Fibroblast of lung (primary cell): ENCODE results near the gene MARCHF6. TPM values are rescaled to one million over a fixed set of nuclear protein-coding genes. Genes with fewer than 3 reads are reported as not detected.
"Not testable (repeated sequence)": the region's sequence is repeated elsewhere in the genome, so short reads cannot be mapped to it uniquely, and the experiment has no call there.

Experiments used
- DNase-seq, 2 donors: peaks; one replicate each; pipeline versions ENCODE4 v3.0.0 to v3.0.0-alpha.2; 2010; ENCODE audit warnings: low read depth in 2 of 2
- H2AFZ ChIP-seq: 2 replicates; pipeline ENCODE4 v1.5.1; 2012; ENCODE audit warnings: low read length, control low read depth, inconsistent platforms
- H3K27ac ChIP-seq: 2 replicates; pipeline ENCODE4 v1.5.1; 2011; ENCODE audit warnings: low read length, control low read depth; ENCODE audit not compliant: insufficient read depth
- H3K27me3 ChIP-seq: 2 replicates; pipeline ENCODE4 v1.5.1; 2011; ENCODE audit warnings: mild to moderate bottlenecking, low read length; ENCODE audit not compliant: control insufficient read depth, insufficient read depth
- H3K36me3 ChIP-seq: 2 replicates; pipeline ENCODE4 v1.5.1; 2011; ENCODE audit warnings: low read length; ENCODE audit not compliant: control insufficient read depth, insufficient read depth
- H3K4me1 ChIP-seq: 2 replicates; pipeline ENCODE4 v1.5.1; 2011; ENCODE audit warnings: low read length; ENCODE audit not compliant: control insufficient read depth, insufficient read depth; ENCODE audit errors: extremely low read depth
- H3K4me2 ChIP-seq: 2 replicates; pipeline ENCODE4 v1.5.1; 2011; ENCODE audit warnings: low read length, control low read depth; ENCODE audit not compliant: insufficient read depth; ENCODE audit errors: extremely low read depth
- H3K4me3 ChIP-seq, 4 experiments: fragments of 200-600 bp in 1 of 4; sonication (generic) in 1 of 4; replicated peaks in 1 of 4; 2 replicates each; pipeline ENCODE4 v1.5.1; 2011 to 2016; ENCODE audit warnings: low read length in 4 of 4, low read depth in 3 of 4, mild to moderate bottlenecking in 3 of 4, control low read depth in 2 of 4, inconsistent platforms in 1 of 4, mixed read lengths in 1 of 4; ENCODE audit not compliant: insufficient read depth in 1 of 4; ENCODE audit errors: control extremely low read depth in 1 of 4
- H3K79me2 ChIP-seq: 2 replicates; pipeline ENCODE4 v1.5.1; 2012; ENCODE audit warnings: mild to moderate bottlenecking, low read length, inconsistent platforms; ENCODE audit not compliant: control insufficient read depth, insufficient read depth
- H3K9ac ChIP-seq: 2 replicates; pipeline ENCODE4 v1.5.1; 2011; ENCODE audit warnings: mild to moderate bottlenecking, low read length, control low read depth; ENCODE audit not compliant: insufficient read depth
- H3K9me3 ChIP-seq: 2 replicates; pipeline ENCODE4 v1.5.1; 2012; ENCODE audit warnings: low read depth, low read length; ENCODE audit not compliant: control insufficient read depth, insufficient read depth
- H4K20me1 ChIP-seq: 2 replicates; pipeline ENCODE4 v1.5.1; 2011; ENCODE audit warnings: low read length; ENCODE audit not compliant: control insufficient read depth, insufficient read depth; ENCODE audit errors: extremely low read depth
- CTCF ChIP-seq, 2 donors: IDR thresholded peaks in 1 of 2; conservative IDR thresholded peaks in 1 of 2; 1 replicate in 1 of 2; 2 replicates in 1 of 2; pipeline ENCODE4 v1.5.1; 2011 to 2012; ENCODE audit warnings: low read length in 2 of 2, control low read depth in 1 of 2, inconsistent platforms in 1 of 2, low read depth in 1 of 2, mild to moderate bottlenecking in 1 of 2
- EZH2 ChIP-seq: IDR thresholded peaks from 2 replicates; pipeline ENCODE4 v1.5.1; 2012; ENCODE audit warnings: low read length, control low read depth, mild to moderate bottlenecking; ENCODE audit errors: missing control alignments
- polyA plus RNA-seq, 2 donors: library from polyadenylated mRNA; depleted of rRNA in 1 of 2; stranded (reverse) in 1 of 2; unstranded in 1 of 2; fragments of >200 nt; gene quantifications; 2 replicates each; pipeline ENCODE4 v1.2.1, GENCODE V29; 2011 to 2012; ENCODE audit warnings: missing spikeins in 1 of 2
- total RNA-seq: library from RNA; depleted of rRNA; stranded (reverse); fragments of >200 nt; gene quantifications from 2 replicates; pipeline ENCODE4 v1.2.1, GENCODE V29; 2014

MARCHF6 gene
- total and polyA plus RNA-seq, 2 donors (not counting 1 experiment from before 2014, with no cell fraction given): 67.9 to 142 TPM

GRCh38 chr5:10370931-10371330 is 17.4 kb downstream of the MARCHF6 start:
- Histone ChIP-seq H3K4me2 (no peak overlapping the region), H3K9me3 (no peaks in the 10 kb centered on the region), H3K79me2 (peaks cover 87% of the 10 kb centered on the region), H3K27ac (no peak overlapping the region), H3K4me1 (no peaks in the 10 kb centered on the region), H3K27me3 (no peaks in the 10 kb centered on the region), H2AFZ (no peak overlapping the region), H3K9ac (no peak overlapping the region), H4K20me1 (no peaks in the 10 kb centered on the region), H3K4me3 (no peak overlapping the region), H3K36me3 (no peaks in the 10 kb centered on the region)
- no peak for DNase-seq
- TF ChIP-seq EZH2: no peak
- no peak for TF ChIP-seq CTCF (conservative IDR thresholded peaks at IDR 0.05 in 1 of 2, IDR thresholded peaks at IDR 0.05 in 1 of 2; ENCODE audit: low read depth in 1 of 2, low read length in 2 of 2)

GRCh38 chr5:10371369-10371768 is 17.9 kb downstream of the MARCHF6 start:
- H4K20me1 ChIP-seq, H3K4me3 ChIP-seq, DNase-seq, H3K36me3 ChIP-seq, H3K9me3 ChIP-seq, H3K4me2 ChIP-seq, H3K9ac ChIP-seq, H3K27ac ChIP-seq, H2AFZ ChIP-seq, H3K4me1 ChIP-seq, H3K27me3 ChIP-seq: not testable (repeated sequence)
- peaks cover 84% of the 10 kb centered on the region for H3K79me2 ChIP-seq

GRCh38 chr5:10372726-10373709 is 19.5 kb downstream of the MARCHF6 start:
- Histone ChIP-seq H3K9me3 (no peaks in the 10 kb centered on the region), H3K9ac (no peak overlapping the region), H3K36me3 (no peaks in the 10 kb centered on the region), H4K20me1 (peaks cover 2% of the 10 kb centered on the region), H3K4me1 (peaks cover 3% of the 10 kb centered on the region), H3K4me2 (no peak overlapping the region), H3K27me3 (no peaks in the 10 kb centered on the region), H3K79me2 (peaks cover 84% of the 10 kb centered on the region), H3K4me3 (no peak overlapping the region), H3K27ac (no peak overlapping the region), H2AFZ (no peak overlapping the region)
- DNase-seq: no peak
- TF ChIP-seq CTCF (conservative IDR thresholded peaks at IDR 0.05 in 1 of 2, IDR thresholded peaks at IDR 0.05 in 1 of 2; ENCODE audit: low read depth in 1 of 2, low read length in 2 of 2) (no peak), EZH2 (no peak)
